Activated naive CD8-positive, alpha-beta T cell treated with anti-CD3 and anti-CD28 coated beads, Interleukin-2, amount 50 U/mL, for 16 hours (primary cell): ENCODE measurements around the gene DPEP3.

Source experiments
- DNase-seq: peaks from one replicate; pipeline ENCODE4 v3.0.0-alpha.2; 2020; ENCODE audit warnings: low read depth, low spot score

DPEP3 gene

GRCh38 chr16:67931712-67932461, 48.4 kb downstream of the DPEP3 start, which contains the start of gene CTRL:
Gene CTRL, minus strand, starts transcription at chr16:67931862. Its CDS starts 10 bp downstream, at chr16:67931852.
- no peak for DNase-seq

GRCh38 chr16:67930678-67931211, 49.6 kb downstream of the DPEP3 start:
- no peak for DNase-seq

GRCh38 chr16:67930191-67930590, 50.1 kb downstream of the DPEP3 start:
- no peak for DNase-seq

- DNase-seq, result peak; percentile 60
Observed at GRCh38 chr16:67928561-67929364, 51.5 kb downstream of the DPEP3 start.

GRCh38 chr16:67928147-67928546, 52.2 kb downstream of the DPEP3 start:
- no peak for DNase-seq

- no peak for DNase-seq
Observed at GRCh38 chr16:67927131-67927941, 53.0 kb downstream of the DPEP3 start.

- DNase-seq, result no peak
Observed at GRCh38 chr16:67926181-67926750, 54.0 kb downstream of the DPEP3 start.
